NT2/D1 (cell line): Measurements from ENCODE around the gene HNRNPUL1.

ENCODE experiments used
- SUZ12 ChIP-seq: IDR thresholded peaks from 2 replicates; pipeline ENCODE4 v1.6.1; 2011; ENCODE audit not compliant: insufficient read length, insufficient read depth; ENCODE audit errors: extremely low read depth
- YY1 ChIP-seq: IDR thresholded peaks from 2 replicates; pipeline ENCODE4 v1.6.1; 2011; ENCODE audit not compliant: insufficient read length, insufficient read depth
- ZNF274 ChIP-seq: IDR thresholded peaks from 2 replicates; pipeline ENCODE4 v1.6.1; 2011; ENCODE audit warnings: mild to moderate bottlenecking, low read depth, low read length

DNA sequence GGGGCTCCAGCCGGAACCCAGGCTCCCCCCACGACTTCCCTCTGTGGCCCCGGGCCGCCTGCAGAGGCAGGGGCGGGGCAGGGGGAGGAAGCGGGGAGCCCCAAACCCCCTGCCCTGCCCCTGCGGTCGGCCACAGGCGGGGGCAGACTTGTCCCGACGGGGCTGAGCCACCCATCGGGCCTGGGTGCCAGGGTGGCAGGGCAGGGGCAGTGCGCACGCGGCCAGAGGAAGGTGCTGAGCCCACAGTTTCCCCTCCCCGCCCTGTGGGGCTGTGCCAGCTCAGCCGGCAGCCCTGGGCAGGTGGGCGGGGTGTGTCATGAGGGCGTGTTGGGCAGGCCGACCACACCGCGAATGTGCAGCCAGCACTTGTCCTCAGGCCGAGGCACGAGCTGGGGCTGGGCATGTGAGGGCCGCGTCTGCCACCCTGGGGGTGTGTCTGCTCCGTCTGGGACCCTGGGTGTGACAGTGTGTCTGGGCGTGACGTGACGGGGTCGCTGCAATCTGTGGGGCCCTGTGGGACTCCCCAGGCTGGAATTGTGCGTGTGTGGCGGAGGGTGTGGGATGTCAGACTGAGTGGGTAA is 63.5 kb downstream of the HNRNPUL1 start:
- TF ChIP-seq ZNF274 (no peak), SUZ12 (no peak), YY1 (no peak)
